K562 (cell line): ENCODE measurements around the gene ZSWIM1. TPM values are rescaled to one million over a fixed set of nuclear protein-coding genes. Genes with fewer than 3 reads are reported as not detected.
A peak's percentile ranks its signal among the peaks of the same experiment; 100 is the strongest.

ENCODE experiments used
- ATAC-seq: fragments of 200-7000 bp; cut with Tn5 transposase; 3 replicates; pipeline ENCODE4 v1.9.1; 2020; ENCODE audit warnings: moderate library complexity
- BruUV-seq: library from RNA; stranded (reverse); fragments of 400-500 nt; replicated peaks from 2 replicates; lab custom pipeline; 2021; lab: Mats Ljungman, UMichigan
- CTCF ChIA-PET: fragments of 300-600 bp; formaldehyde crosslinking; extraction: SDS; loops from one replicate; lab custom pipeline; 2021; ENCODE audit warnings: low intra/inter-chr PET ratio; lab: Yijun Ruan, JAX
- POLR2A ChIA-PET: fragments of 300-600, 350-650 bp; sonication (Branson Sonifier 250); formaldehyde crosslinking; extraction: SDS; loops from one replicate; lab custom pipeline; 2021; ENCODE audit warnings: antibody characterized with exemption, inconsistent platforms; lab: Yijun Ruan, JAX
- DNase-seq, 4 experiments: peaks; one replicate each; pipeline versions ENCODE4 v3.0.0 to v3.0.0-alpha.2; 2011 to 2018; ENCODE audit warnings: low spot score in 3 of 4, mixed read lengths in 3 of 4; ENCODE audit errors: extremely low read depth in 1 of 4
- FAIRE-seq: peaks from 2 replicates; lab custom pipeline; 2011; peaks lifted over from hg19 to GRCh38; lab: Jason Lieb, UNC
- H2AFZ ChIP-seq: 2 replicates; pipeline ENCODE4 v1.6.0; 2011; ENCODE audit warnings: low read depth, low read length, control low read depth, inconsistent platforms
- H3K27ac ChIP-seq: fragments of 200-600 bp; 3 replicates; pipeline ENCODE4 v1.8.0; 2011; ENCODE audit warnings: low read depth, mild to moderate bottlenecking, control low read depth, inconsistent platforms, low read length, moderate library complexity, mixed read lengths; ENCODE audit errors: extremely low read depth
- H3K27me3 ChIP-seq, 2 experiments: fragments of 300-600 bp in 1 of 2; 2 replicates in 1 of 2; 3 replicates in 1 of 2; pipeline versions ENCODE4 v1.6.0 to v1.8.0; 2011; ENCODE audit warnings: inconsistent platforms in 2 of 2, low read length in 2 of 2, mild to moderate bottlenecking in 1 of 2, mixed read lengths in 1 of 2, moderate library complexity in 1 of 2; ENCODE audit not compliant: control insufficient read depth in 2 of 2, insufficient read depth in 2 of 2
- H3K36me3 ChIP-seq: fragments of 300-600 bp; 3 replicates; pipeline ENCODE4 v1.8.0; 2011; ENCODE audit warnings: mild to moderate bottlenecking, low read length, inconsistent platforms; ENCODE audit not compliant: control insufficient read depth, insufficient read depth
- H3K4me1 ChIP-seq, 2 experiments: fragments of 200-600 bp in 1 of 2; replicated peaks in 1 of 2; 2 replicates in 1 of 2; 3 replicates in 1 of 2; pipeline versions ENCODE4 v1.5.1 to v1.8.0; 2011; ENCODE audit warnings: inconsistent platforms in 2 of 2, low read length in 2 of 2, mild to moderate bottlenecking in 1 of 2, mixed read lengths in 1 of 2, moderate library complexity in 1 of 2; ENCODE audit not compliant: control insufficient read depth in 2 of 2, insufficient read depth in 2 of 2
- H3K4me2 ChIP-seq: 2 replicates; pipeline ENCODE4 v1.6.1; 2011; ENCODE audit warnings: low read length, control low read depth, inconsistent platforms, mixed read lengths; ENCODE audit not compliant: insufficient read depth
- H3K4me3 ChIP-seq: fragments of 200-600 bp; sonication (generic), shearing (Covaris generic); 2 replicates; pipeline ENCODE4 v1.5.1; 2016; ENCODE audit warnings: control low read depth, inconsistent platforms
- H3K79me2 ChIP-seq: fragments of 200-600 bp; 3 replicates; pipeline ENCODE4 v1.8.0; 2011; ENCODE audit warnings: low read length, inconsistent platforms; ENCODE audit not compliant: control insufficient read depth, insufficient read depth
- H3K9ac ChIP-seq, 2 experiments: 2 replicates each; pipeline versions ENCODE4 v1.6.0 to v1.6.1; 2011; ENCODE audit warnings: low read depth in 2 of 2, low read length in 2 of 2, control low read depth in 1 of 2, inconsistent platforms in 1 of 2, mild to moderate bottlenecking in 1 of 2, mixed read lengths in 1 of 2; ENCODE audit not compliant: insufficient read depth in 1 of 2
- H3K9me1 ChIP-seq: one replicate; pipeline ENCODE4 v1.6.0; 2011; ENCODE audit warnings: inconsistent platforms, mild to moderate bottlenecking, low read length, moderate library complexity; ENCODE audit not compliant: control insufficient read depth, insufficient read depth
- H3K9me3 ChIP-seq: replicated peaks from 2 replicates; pipeline ENCODE4 v1.5.1; 2011; ENCODE audit warnings: low read depth, low read length, inconsistent platforms; ENCODE audit not compliant: control insufficient read depth, insufficient read depth
- H4K20me1 ChIP-seq: replicated peaks from 2 replicates; pipeline ENCODE4 v1.6.1; 2011; ENCODE audit warnings: low read length, inconsistent platforms, mixed read lengths; ENCODE audit not compliant: control insufficient read depth, insufficient read depth
- CBX3 ChIP-seq, 2 experiments: IDR thresholded peaks; 1 replicate in 1 of 2; 2 replicates in 1 of 2; pipeline ENCODE4 v1.6.1; 2012; ENCODE audit warnings: inconsistent platforms in 2 of 2, low read length in 2 of 2, borderline replicate concordance in 1 of 2, control low read depth in 1 of 2
- CREB1 ChIP-seq, 2 experiments: sonication (generic) in 1 of 2; formaldehyde crosslinking in 1 of 2; IDR thresholded peaks; 2 replicates each; pipeline versions ENCODE4 v1.6.1 to v1.8.0; 2012 to 2022; ENCODE audit warnings: inconsistent platforms in 1 of 2, mild to moderate bottlenecking in 1 of 2, missing genetic modification reagents in 1 of 2, moderate library complexity in 1 of 2
- CXXC5 ChIP-seq: fragments of 250-450 bp; sonication (Bioruptor Pico); IDR thresholded peaks from 2 replicates; pipeline ENCODE4 v1.8.0; 2022; ENCODE audit warnings: inconsistent platforms, mild to moderate bottlenecking, moderate library complexity
- DPF2 ChIP-seq: fragments of 450-650 bp; IDR thresholded peaks from 2 replicates; pipeline ENCODE4 v1.6.1; 2016
- E2F6 ChIP-seq, 2 experiments: IDR thresholded peaks; 2 replicates each; pipeline ENCODE4 v1.6.1; 2011; ENCODE audit warnings: borderline replicate concordance in 1 of 2, control low read depth in 1 of 2, low read depth in 1 of 2, low read length in 1 of 2, mild to moderate bottlenecking in 1 of 2, mixed read lengths in 1 of 2, moderate library complexity in 1 of 2; ENCODE audit not compliant: insufficient read depth in 1 of 2, insufficient read length in 1 of 2, poor library complexity in 1 of 2, severe bottlenecking in 1 of 2; ENCODE audit errors: extremely low read depth in 1 of 2
- FOSL1 ChIP-seq: fragments of 200-800 bp; sonication (Bioruptor generic); conservative IDR thresholded peaks from 2 replicates; pipeline ENCODE4 v1.6.1; 2016; ENCODE audit warnings: missing genetic modification characterization, missing compliant biosample characterization
- FOXP4 ChIP-seq: sonication (generic); formaldehyde crosslinking; IDR thresholded peaks from 2 replicates; pipeline ENCODE4 v1.8.0; 2022; ENCODE audit warnings: mild to moderate bottlenecking, missing genetic modification reagents, borderline replicate concordance
- KDM5B ChIP-seq: fragments of 200-600 bp; sonication (generic); IDR thresholded peaks from 2 replicates; pipeline ENCODE4 v1.6.1; 2012; ENCODE audit warnings: low read depth, mild to moderate bottlenecking, moderate library complexity, low read length, control low read depth, inconsistent platforms; ENCODE audit not compliant: insufficient replicate concordance
- LCOR ChIP-seq: sonication (generic); formaldehyde crosslinking; IDR thresholded peaks from 2 replicates; pipeline ENCODE4 v1.8.0; 2022; ENCODE audit warnings: mild to moderate bottlenecking, missing genetic modification reagents
- NRF1 ChIP-seq, 2 experiments: fragments of 450-650 bp; IDR thresholded peaks in 1 of 2; conservative IDR thresholded peaks in 1 of 2; 2 replicates each; pipeline ENCODE4 v1.6.1; 2014; ENCODE audit warnings: mild to moderate bottlenecking in 2 of 2
- PHF8 ChIP-seq: fragments of 200-600 bp; sonication (generic); IDR thresholded peaks from 2 replicates; pipeline ENCODE4 v1.6.1; 2012; ENCODE audit warnings: mixed run types, mild to moderate bottlenecking, inconsistent platforms, low read length, moderate library complexity, borderline replicate concordance
- POLR2G ChIP-seq: fragments of 200-400 bp; formaldehyde crosslinking; IDR thresholded peaks from 2 replicates; pipeline ENCODE4 v1.6.1; 2017; ENCODE audit warnings: low read depth, mild to moderate bottlenecking, antibody characterized with exemption, low read length, moderate library complexity
- YY1 ChIP-seq, 3 experiments: IDR thresholded peaks; 2 replicates each; pipeline ENCODE4 v1.6.1; 2011; ENCODE audit warnings: low read length in 2 of 3, mild to moderate bottlenecking in 2 of 3, moderate library complexity in 2 of 3, borderline replicate concordance in 1 of 3, control low read depth in 1 of 3, low read depth in 1 of 3; ENCODE audit not compliant: insufficient read depth in 3 of 3, insufficient replicate concordance in 2 of 3, control insufficient read depth in 1 of 3, insufficient read length in 1 of 3; ENCODE audit errors: extremely low read depth in 1 of 3
- ZBTB7A ChIP-seq: IDR thresholded peaks from 2 replicates; pipeline ENCODE4 v1.6.1; 2011; ENCODE audit warnings: low read depth, mild to moderate bottlenecking, low read length, moderate library complexity, borderline replicate concordance; ENCODE audit not compliant: control insufficient read depth
- ZNF282 ChIP-seq: sonication (generic); formaldehyde crosslinking; IDR thresholded peaks from 2 replicates; pipeline ENCODE4 v1.8.1; 2023; ENCODE audit warnings: missing genetic modification reagents
- WGBS: fragments of 100-300 bp; shearing (Covaris generic); methylation state at CpG from one replicate; pipeline ENCODE4 v1.1.6; 2016; ENCODE audit warnings: low coverage, mixed read lengths; ENCODE audit not compliant: insufficient coverage; ENCODE audit errors: missing lambda C conversion rate; 5-methylcytosine and 5-hydroxymethylcytosine counted together
- in situ Hi-C: fragments of 300-500 bp; cut with MboI; formaldehyde crosslinking; loops from 4 replicates; pipeline ENCODE4 v1.15.0; 2018; ENCODE audit warnings: inconsistent platforms, mixed read lengths
- intact Hi-C: fragments of 100-400 bp; cut with micrococcal nuclease; formaldehyde crosslinking; loops from 2 replicates; pipeline ENCODE4 v1.14.2; 2022
- polyA plus RNA-seq, 8 experiments: library from polyadenylated mRNA; depleted of rRNA in 4 of 8; stranded (reverse) in 5 of 8; unstranded in 3 of 8; fragments of >200 nt; fragmentation: Nextera tagmentation in 2 of 8; fragmentation: Illumina TruSeq in 1 of 8; extraction: Ambion mirVana in 2 of 8; extraction: Trizol in 1 of 8; gene quantifications; 2 replicates each; pipeline versions ENCODE4 v1.2.1 to v1.2.3, GENCODE V29; 2011 to 2014; ENCODE audit warnings: inconsistent platforms in 1 of 8, missing spikeins in 1 of 8
- total RNA-seq, 7 experiments: library from RNA; depleted of rRNA in 6 of 7; stranded (reverse); fragments of >200 nt in 6 of 7; fragmentation: Illumina TruSeq in 2 of 7; extraction: Trizol in 2 of 7; gene quantifications; 2 replicates each; pipeline versions ENCODE4 v1.2.1 to v1.2.3, GENCODE V29; 2011 to 2021; ENCODE audit warnings: low replicate concordance in 1 of 7

ZSWIM1 gene
- total and polyA plus RNA-seq, 9 of the 15 experiments (the other 6 are each of a cell fraction or from before 2014, with no cell fraction given), result 2.5 to 15.6 (median 9.5) TPM

GRCh38 chr20:45833883-45834796 is 46.9 kb upstream of the ZSWIM1 start:
- FAIRE-seq, result no peak
- CTCF ChIA-PET, result no interaction called here
- POLR2A ChIA-PET, result interaction anchor here (0.6 to 1.6 kb wide), 4 partner anchors 18 to 101 kb away, joined by 3 to 6 read pairs (median 4); no protein-coding TSS in a partner anchor
- DNase-seq, result peak in 3 of 4 experiments; percentile 50 to 84 (median 83)
- H3K4me3 ChIP-seq, result peak overlapping the region; percentile 43
- H4K20me1 ChIP-seq, result no peaks in the 10 kb centered on the region
- ATAC-seq, result peak; percentile 61
- no TSS peak for BruUV-seq
- H3K27ac ChIP-seq, result no peak overlapping the region
- in situ Hi-C loops (no loop called here), intact Hi-C loops (loop anchor here (10.0 kb wide), 1 partner anchor 51 kb away; the partner anchor contains the start of genes SPATA25 and ZSWIM1)
- no peaks in the 10 kb centered on the region for H3K79me2 ChIP-seq
- WGBS, result 25% methylated on average over 34 of the region's 71 CpGs
- peak overlapping the region; percentile 72 for H2AFZ ChIP-seq
- peak overlapping the region; percentile 19 to 86; a peak in 3 of 4 replicates for H3K9ac ChIP-seq
- no peaks in the 10 kb centered on the region for H3K36me3 ChIP-seq
- no peaks in the 10 kb centered on the region for H3K27me3 ChIP-seq
- H3K9me1 ChIP-seq, result no peaks in the 10 kb centered on the region
- H3K4me1 ChIP-seq, result peaks cover 32 to 34% of the 10 kb centered on the region in 2 experiments
- peak overlapping the region; percentile 61 for H3K4me2 ChIP-seq
- no peaks in the 10 kb centered on the region for H3K9me3 ChIP-seq
- TF ChIP-seq CXXC5 (CRISPR knock-in tag) (peak; percentile 8; the same call in 1 of the 2 replicates), YY1 (IDR thresholded peaks at IDR 0.05; ENCODE audit: borderline replicate concordance in 1 of 3, control insufficient read depth in 1 of 3, extremely low read depth in 1 of 3, insufficient read depth in 3 of 3, insufficient read length in 1 of 3, insufficient replicate concordance in 2 of 3, low read depth in 1 of 3, low read length in 2 of 3) (peak in 1 of 3 experiments; percentile 0), ZNF282 (CRISPR knock-in tag) (no peak), LCOR (no peak), ZBTB7A (peak; percentile 78; the same call in 1 of the 2 replicates), CBX3 (IDR thresholded peaks at IDR 0.05; ENCODE audit: borderline replicate concordance in 1 of 2, low read length in 2 of 2) (no peak), POLR2G (peak; percentile 65), FOXP4 (CRISPR knock-in tag) (no peak), CREB1 (IDR thresholded peaks at IDR 0.05) (no peak), CREB1 (CRISPR knock-in tag; IDR thresholded peaks at IDR 0.05) (0 out of 2 replicates have a peak, but pooled peaks have one; percentile 24), NRF1 (conservative IDR thresholded peaks at IDR 0.05 in 1 of 2, IDR thresholded peaks at IDR 0.05 in 1 of 2) (peak in 1 of 2 experiments; percentile 42; a peak in 2 of 4 replicates), E2F6 (IDR thresholded peaks at IDR 0.05; ENCODE audit: borderline replicate concordance in 1 of 2, extremely low read depth in 1 of 2, insufficient read depth in 1 of 2, insufficient read length in 1 of 2, low read depth in 1 of 2, low read length in 1 of 2, poor library complexity in 1 of 2, severe bottlenecking in 1 of 2) (peak; percentile 54 to 59), DPF2 (no peak), FOSL1 (tag) (no peak), KDM5B (peak; percentile 25), PHF8 (peak; percentile 38; the same call in 1 of the 2 replicates)
